DMS53 (cell line): ENCODE measurements around the gene NOS3.
"Not testable (repeated sequence)": the region's sequence is repeated elsewhere in the genome, so short reads cannot be mapped to it uniquely, and the experiment has no call there.

Source experiments
- DNase-seq: peaks from one replicate; lab custom pipeline; 2025; lab: John Stamatoyannopoulos, UW

The NOS3 gene

GRCh38 chr7:151000897-151001495 lies 10.2 kb downstream of the NOS3 start:
- DNase-seq = no peak

GRCh38 chr7:151001546-151001945 lies 10.7 kb downstream of the NOS3 start:
- no peak for DNase-seq

- DNase-seq = peak; percentile 96
These were observed 12.8 kb downstream of the NOS3 start for GRCh38 chr7:151003572-151003971.

- DNase-seq = no peak
These were observed 14.7 kb downstream of the NOS3 start for GRCh38 chr7:151005566-151005965.

GRCh38 chr7:151006590-151007300 lies 15.9 kb downstream of the NOS3 start:
- DNase-seq = no peak

- no peak for DNase-seq
These were observed 16.7 kb downstream of the NOS3 start for GRCh38 chr7:151007469-151007898.

GRCh38 chr7:151008143-151008510 lies 17.3 kb downstream of the NOS3 start:
- no peak for DNase-seq

GRCh38 chr7:151008511-151009323 lies 17.9 kb downstream of the NOS3 start:
- peak; percentile 45 for DNase-seq

- DNase-seq = no peak
These were observed 18.7 kb downstream of the NOS3 start for GRCh38 chr7:151009327-151010036.

- no peak for DNase-seq
These were observed 19.2 kb downstream of the NOS3 start for GRCh38 chr7:151010037-151010306.

GRCh38 chr7:151010307-151011096 lies 19.7 kb downstream of the NOS3 start:
- DNase-seq = peak; percentile 42

GRCh38 chr7:151011097-151011409 lies 20.2 kb downstream of the NOS3 start:
- DNase-seq = no peak

GRCh38 chr7:151011616-151012015 lies 20.8 kb downstream of the NOS3 start:
- DNase-seq = not testable (repeated sequence)

- no peak for DNase-seq
These were observed 21.3 kb downstream of the NOS3 start for GRCh38 chr7:151012031-151012692.

- peak; percentile 55 for DNase-seq
These were observed 22.1 kb downstream of the NOS3 start for GRCh38 chr7:151012911-151013347.

- DNase-seq = no peak
These were observed 22.5 kb downstream of the NOS3 start for GRCh38 chr7:151013356-151013732.

- DNase-seq = no peak
These were observed 23.1 kb downstream of the NOS3 start for GRCh38 chr7:151013733-151014497.

GRCh38 chr7:151014950-151015349 lies 24.1 kb downstream of the NOS3 start:
- DNase-seq = no peak

GRCh38 chr7:151015967-151016366 lies 25.1 kb downstream of the NOS3 start:
- no peak for DNase-seq

- no peak for DNase-seq
These were observed 25.7 kb downstream of the NOS3 start for GRCh38 chr7:151016505-151016904.

GRCh38 chr7:151016942-151017341 lies 26.1 kb downstream of the NOS3 start:
- no peak for DNase-seq
